Upper lobe of left lung (tissue), 6 donors: ENCODE data around the gene CADPS. TPM values are rescaled to one million over a fixed set of nuclear protein-coding genes. Genes with fewer than 3 reads are reported as not detected.

ENCODE experiments used
- ATAC-seq, 2 donors: fragments of 200-7000 bp; cut with Tn5 transposase; one replicate each; pipeline ENCODE4 v1.9.1; 2022; ENCODE audit warnings: mild to moderate bottlenecking in 2 of 2, moderate library complexity in 2 of 2; ENCODE audit not compliant: low FRiP score in 2 of 2
- DNase-seq, 2 donors: peaks; one replicate each; pipeline ENCODE4 v3.0.0-alpha.2; 2019 to 2020
- H3K27ac ChIP-seq, 4 donors: fragments of 200-600 bp; sonication (generic); one replicate each; pipeline ENCODE4 v1.5.1; 2016 to 2019
- H3K27me3 ChIP-seq, 4 donors: fragments of 200-600 bp; sonication (generic); one replicate each; pipeline ENCODE4 v1.5.1; 2017 to 2019
- H3K36me3 ChIP-seq, 4 donors: fragments of 200-600 bp; sonication (generic); one replicate each; pipeline ENCODE4 v1.5.1; 2016 to 2019
- H3K4me1 ChIP-seq, 4 donors: fragments of 200-600 bp; sonication (generic); one replicate each; pipeline ENCODE4 v1.5.1; 2018 to 2019
- H3K4me3 ChIP-seq, 4 donors: fragments of 200-600 bp; sonication (generic); one replicate each; pipeline ENCODE4 v1.5.1; 2017 to 2019; ENCODE audit warnings: mild to moderate bottlenecking in 2 of 4, moderate library complexity in 1 of 4
- H3K9me3 ChIP-seq, 4 donors: fragments of 200-600 bp; sonication (generic); one replicate each; pipeline ENCODE4 v1.5.1; 2018 to 2019
- CTCF ChIP-seq, 6 experiments: fragments of 450-650 bp in 4 of 6; fragments of 200-600 bp in 2 of 6; sonication (generic) in 2 of 6; IDR thresholded peaks; one replicate each; pipeline ENCODE4 v1.5.1; 2016 to 2019; ENCODE audit warnings: antibody characterized with exemption in 6 of 6
- EP300 ChIP-seq, 4 donors: sonication (generic); formaldehyde crosslinking; IDR thresholded peaks; one replicate each; pipeline ENCODE4 v1.5.1; 2017; ENCODE audit warnings: antibody characterized with exemption in 4 of 4, control low read depth in 2 of 4
- POLR2A ChIP-seq, 4 donors: fragments of 450-650 bp; IDR thresholded peaks; one replicate each; pipeline ENCODE4 v1.5.1; 2016 to 2017; ENCODE audit warnings: antibody characterized with exemption in 4 of 4, mild to moderate bottlenecking in 2 of 4
- POLR2AphosphoS5 ChIP-seq, 2 donors: sonication (generic); formaldehyde crosslinking; IDR thresholded peaks; one replicate each; pipeline ENCODE4 v1.5.1; 2017; ENCODE audit warnings: antibody characterized with exemption in 2 of 2
- WGBS, 2 donors: methylation state at CpG; one replicate each; pipeline ENCODE4 v1.1.5; 2017 to 2018; 5-methylcytosine and 5-hydroxymethylcytosine counted together
- total RNA-seq, 6 donors: library from RNA; depleted of rRNA in 4 of 6; stranded (reverse); fragments of >200 nt in 4 of 6; gene quantifications; one replicate each; pipeline versions ENCODE4 v1.1.0 to v1.2.1, GENCODE V29; 2016 to 2021
- donor health status: DM: no; HTN: no; CAD: no; lungs with moderate emphysema.
- donor health status: DM: no; HTN: yes; CAD: no; lungs with severe emphysema.

Gene CADPS
- total RNA-seq, 6 donors from 2014 or later, result 0.29 to 1.5 (median 1.2) TPM; not detected in 3

- Histone ChIP-seq H3K27ac (no peak overlapping the region), H3K4me3 (no peak overlapping the region), H3K4me1 (no peaks in the 10 kb centered on the region), H3K9me3 (no peaks in the 10 kb centered on the region), H3K27me3 (no peaks in the 10 kb centered on the region), H3K36me3 (no peaks in the 10 kb centered on the region)
- TF ChIP-seq EP300 (IDR thresholded peaks at IDR 0.05), result no peak
- TF ChIP-seq POLR2A (IDR thresholded peaks at IDR 0.05), result no peak
- no peak for TF ChIP-seq CTCF (IDR thresholded peaks at IDR 0.05)
- no peak for TF ChIP-seq POLR2AphosphoS5 (IDR thresholded peaks at IDR 0.05)
- no peak for ATAC-seq
- no peak for DNase-seq
- 47 to 54% methylated on average over 3 of the region's 3 CpGs for WGBS, 2 donors
These were observed 459.1 kb downstream of the CADPS start for GRCh38 chr3:62416144-62416543.

- no peak for TF ChIP-seq POLR2A (IDR thresholded peaks at IDR 0.05)
- no peak for TF ChIP-seq POLR2AphosphoS5 (IDR thresholded peaks at IDR 0.05)
- TF ChIP-seq EP300 (IDR thresholded peaks at IDR 0.05), result no peak
- TF ChIP-seq CTCF (IDR thresholded peaks at IDR 0.05), result no peak
- H3K4me3 ChIP-seq, result no peak overlapping the region
- no peaks in the 10 kb centered on the region for H3K4me1 ChIP-seq
- no peak for ATAC-seq
- H3K9me3 ChIP-seq, result no peaks in the 10 kb centered on the region
- H3K36me3 ChIP-seq, result no peaks in the 10 kb centered on the region
- DNase-seq, result no peak
- H3K27ac ChIP-seq, result no peak overlapping the region
- H3K27me3 ChIP-seq, result no peaks in the 10 kb centered on the region
- WGBS, 2 donors, result 61 to 65% methylated on average over 8 to 9 of the region's 9 CpGs
These were observed 459.9 kb downstream of the CADPS start for GRCh38 chr3:62415312-62415801.

- WGBS, 2 donors, result 75 to 84% methylated on average over 11 of the region's 11 CpGs
- no peaks in the 10 kb centered on the region for H3K4me1 ChIP-seq
- no peak for DNase-seq
- no peaks in the 10 kb centered on the region for H3K27me3 ChIP-seq
- ATAC-seq, result no peak
- no peaks in the 10 kb centered on the region for H3K36me3 ChIP-seq
- H3K4me3 ChIP-seq, result no peak overlapping the region
- no peak for TF ChIP-seq EP300 (IDR thresholded peaks at IDR 0.05)
- TF ChIP-seq POLR2AphosphoS5 (IDR thresholded peaks at IDR 0.05), result no peak
- no peak for TF ChIP-seq POLR2A (IDR thresholded peaks at IDR 0.05)
- TF ChIP-seq CTCF (IDR thresholded peaks at IDR 0.05), result no peak
- no peak overlapping the region for H3K27ac ChIP-seq
- no peaks in the 10 kb centered on the region for H3K9me3 ChIP-seq
These were observed 460.4 kb downstream of the CADPS start for GRCh38 chr3:62414786-62415185.

GRCh38 chr3:62413687-62414086 is 461.5 kb downstream of the CADPS start:
- Histone ChIP-seq H3K4me3 (no peak overlapping the region), H3K9me3 (no peaks in the 10 kb centered on the region), H3K27me3 (no peaks in the 10 kb centered on the region), H3K27ac (no peak overlapping the region), H3K4me1 (no peaks in the 10 kb centered on the region), H3K36me3 (no peaks in the 10 kb centered on the region)
- ATAC-seq (no peak), DNase-seq (no peak)
- TF ChIP-seq POLR2A (IDR thresholded peaks at IDR 0.05), result no peak
- no peak for TF ChIP-seq EP300 (IDR thresholded peaks at IDR 0.05)
- no peak for TF ChIP-seq POLR2AphosphoS5 (IDR thresholded peaks at IDR 0.05)
- TF ChIP-seq CTCF (IDR thresholded peaks at IDR 0.05), result no peak
- 68 to 84% methylated on average over 2 of the region's 2 CpGs for WGBS, 2 donors

GRCh38 chr3:62406945-62407344 is 468.3 kb downstream of the CADPS start:
- ATAC-seq (no peak), DNase-seq (no peak)
- Histone ChIP-seq H3K9me3 (no peaks in the 10 kb centered on the region), H3K4me3 (no peak overlapping the region), H3K36me3 (no peaks in the 10 kb centered on the region), H3K27me3 (no peaks in the 10 kb centered on the region), H3K4me1 (no peaks in the 10 kb centered on the region), H3K27ac (no peak overlapping the region)
- 70 to 75% methylated on average over 2 of the region's 2 CpGs for WGBS, 2 donors
- TF ChIP-seq CTCF (IDR thresholded peaks at IDR 0.05), result no peak
